ENCODE results near the gene MAD1L1.

GRCh38 chr7:1785839-1786238 lies 446.9 kb downstream of the MAD1L1 start:
- no peak for TF ChIP-seq CTCF (conservative IDR thresholded peaks at IDR 0.05; ENCODE audit: low read depth, low read length)
- TF ChIP-seq EZH2 (IDR thresholded peaks at IDR 0.05; ENCODE audit: borderline replicate concordance, low read depth, low read length, poor library complexity, severe bottlenecking) = no peak
